H54 (cell line): ENCODE measurements around the gene RASEF.
"Not testable (repeated sequence)": the region's sequence is repeated elsewhere in the genome, so short reads cannot be mapped to it uniquely, and the experiment has no call there.

Source experiments
- DNase-seq: peaks from one replicate; pipeline ENCODE4 v3.0.0; 2011; ENCODE audit warnings: low spot score, mixed read lengths; ENCODE audit not compliant: insufficient read length
- FAIRE-seq: peaks from 3 replicates; lab custom pipeline; 2011; peaks lifted over from hg19 to GRCh38; lab: Jason Lieb, UNC
- POLR2A ChIP-seq: IDR thresholded peaks from 2 replicates; pipeline ENCODE4 v1.6.1; 2011; ENCODE audit warnings: low read depth, mild to moderate bottlenecking, low read length

RASEF gene

GRCh38 chr9:83062651-83063527 is at the start of gene RASEF:
RASEF (minus strand) TSS chr9:83063142; CDS start chr9:83062867, 275 bp downstream.
- FAIRE-seq (no peak), DNase-seq (no peak)
- TF ChIP-seq POLR2A, result no peak

GRCh38 chr9:83111169-83111568 is 48.2 kb upstream of the RASEF start:
- FAIRE-seq (no peak), DNase-seq (no peak)
- TF ChIP-seq POLR2A, result no peak

GRCh38 chr9:83109296-83109695 is 46.4 kb upstream of the RASEF start:
- no peak for TF ChIP-seq POLR2A
- FAIRE-seq (no peak), DNase-seq (no peak)

GRCh38 chr9:83108208-83108607 is 45.3 kb upstream of the RASEF start:
- TF ChIP-seq POLR2A, result no peak
- no peak for DNase-seq
- FAIRE-seq, result no peak

GRCh38 chr9:83106772-83107171 is 43.8 kb upstream of the RASEF start:
- TF ChIP-seq POLR2A, result no peak
- no peak for FAIRE-seq

GRCh38 chr9:83106263-83106662 is 43.3 kb upstream of the RASEF start:
- FAIRE-seq, result no peak
- no peak for TF ChIP-seq POLR2A
- no peak for DNase-seq

More at GRCh38 chr9:83106772-83107171, 43.8 kb upstream of the RASEF start:
- no peak for DNase-seq

- no peak for TF ChIP-seq POLR2A
- FAIRE-seq, result no peak
- DNase-seq, result no peak
Observed at GRCh38 chr9:83097633-83098032, 34.7 kb upstream of the RASEF start.

GRCh38 chr9:83093311-83093710 is 30.4 kb upstream of the RASEF start:
- not testable (repeated sequence) for DNase-seq, FAIRE-seq

GRCh38 chr9:83081846-83082245 is 18.9 kb upstream of the RASEF start:
- FAIRE-seq, result no peak
- DNase-seq, result no peak
- no peak for TF ChIP-seq POLR2A

- FAIRE-seq, result no peak
- TF ChIP-seq POLR2A, result no peak
- no peak for DNase-seq
Observed at GRCh38 chr9:83081010-83081409, 18.1 kb upstream of the RASEF start.

- not testable (repeated sequence) for DNase-seq, FAIRE-seq
Observed at GRCh38 chr9:83075932-83076331, 13.0 kb upstream of the RASEF start.

GRCh38 chr9:83072498-83072897 is 9.6 kb upstream of the RASEF start:
- DNase-seq, FAIRE-seq: not testable (repeated sequence)

GRCh38 chr9:83071626-83072025 is 8.7 kb upstream of the RASEF start:
- FAIRE-seq (no peak), DNase-seq (no peak)
- no peak for TF ChIP-seq POLR2A

GRCh38 chr9:83070261-83070660 is 7.3 kb upstream of the RASEF start:
- no peak for TF ChIP-seq POLR2A
- FAIRE-seq (peak; percentile 57), DNase-seq (no peak)

- FAIRE-seq (peak; percentile 23), DNase-seq (no peak)
- TF ChIP-seq POLR2A, result no peak
Observed at GRCh38 chr9:83069651-83070050, 6.7 kb upstream of the RASEF start.
